IPS-NIHi7 (cell line): ENCODE measurements around the gene CCNG1.
"Not testable (repeated sequence)": the region's sequence is repeated elsewhere in the genome, so short reads cannot be mapped to it uniquely, and the experiment has no call there.

ENCODE experiments used
- DNase-seq: peaks from one replicate; pipeline ENCODE4 v3.0.0; 2012; ENCODE audit warnings: mixed read lengths; ENCODE audit errors: extremely low spot score

The CCNG1 gene

GRCh38 chr5:163437309-163438182 lies at the start of gene CCNG1:
Gene CCNG1, plus strand, starts transcription at chr5:163437595. Its CDS starts 1,662 bp downstream, at chr5:163439257.
- DNase-seq: peak; percentile 96

GRCh38 chr5:163395792-163396191 lies 41.6 kb upstream of the CCNG1 start:
- no peak for DNase-seq

- DNase-seq: not testable (repeated sequence)
Measured at GRCh38 chr5:163396818-163397340, 40.5 kb upstream of the CCNG1 start.

- DNase-seq: no peak
Measured at GRCh38 chr5:163397354-163397753, 40.0 kb upstream of the CCNG1 start.

- DNase-seq: no peak
Measured at GRCh38 chr5:163399923-163400322, 37.5 kb upstream of the CCNG1 start.

GRCh38 chr5:163401271-163401670 lies 36.1 kb upstream of the CCNG1 start:
- no peak for DNase-seq

- DNase-seq: no peak
Measured at GRCh38 chr5:163402007-163402406, 35.4 kb upstream of the CCNG1 start.

GRCh38 chr5:163404364-163405173 lies 32.8 kb upstream of the CCNG1 start:
- DNase-seq: no peak

GRCh38 chr5:163407034-163407655 lies 30.2 kb upstream of the CCNG1 start:
- no peak for DNase-seq

- peak; percentile 67 for DNase-seq
Measured at GRCh38 chr5:163408311-163408923, 29.0 kb upstream of the CCNG1 start.

- no peak for DNase-seq
Measured at GRCh38 chr5:163409384-163409783, 28.0 kb upstream of the CCNG1 start.

GRCh38 chr5:163410505-163410904 lies 26.9 kb upstream of the CCNG1 start:
- DNase-seq: no peak

GRCh38 chr5:163415673-163416072 lies 21.7 kb upstream of the CCNG1 start:
- peak; percentile 24 for DNase-seq

- DNase-seq: no peak
Measured at GRCh38 chr5:163424836-163425235, 12.6 kb upstream of the CCNG1 start.

- DNase-seq: not testable (repeated sequence)
Measured at GRCh38 chr5:163426128-163426527, 11.3 kb upstream of the CCNG1 start.

- no peak for DNase-seq
Measured at GRCh38 chr5:163432544-163432943, 4.9 kb upstream of the CCNG1 start.

GRCh38 chr5:163433271-163433670 lies 4.1 kb upstream of the CCNG1 start:
- no peak for DNase-seq

- no peak for DNase-seq
Measured at GRCh38 chr5:163434401-163434866, 3.0 kb upstream of the CCNG1 start.

- no peak for DNase-seq
Measured at GRCh38 chr5:163436515-163436914, 880 bp upstream of the CCNG1 start.

- no peak for DNase-seq
Measured at GRCh38 chr5:163437011-163437308, 435 bp upstream of the CCNG1 start.

GRCh38 chr5:163439092-163439425 lies 1.7 kb downstream of the CCNG1 start:
- no peak for DNase-seq

GRCh38 chr5:163440954-163441353 lies 3.6 kb downstream of the CCNG1 start:
- DNase-seq: no peak
